NT2/D1 (cell line): ENCODE data around the gene MEST.

Source experiments
- SUZ12 ChIP-seq: IDR thresholded peaks from 2 replicates; pipeline ENCODE4 v1.6.1; 2011; ENCODE audit not compliant: insufficient read length, insufficient read depth; ENCODE audit errors: extremely low read depth
- YY1 ChIP-seq: IDR thresholded peaks from 2 replicates; pipeline ENCODE4 v1.6.1; 2011; ENCODE audit not compliant: insufficient read length, insufficient read depth
- ZNF274 ChIP-seq: IDR thresholded peaks from 2 replicates; pipeline ENCODE4 v1.6.1; 2011; ENCODE audit warnings: mild to moderate bottlenecking, low read depth, low read length

DNA sequence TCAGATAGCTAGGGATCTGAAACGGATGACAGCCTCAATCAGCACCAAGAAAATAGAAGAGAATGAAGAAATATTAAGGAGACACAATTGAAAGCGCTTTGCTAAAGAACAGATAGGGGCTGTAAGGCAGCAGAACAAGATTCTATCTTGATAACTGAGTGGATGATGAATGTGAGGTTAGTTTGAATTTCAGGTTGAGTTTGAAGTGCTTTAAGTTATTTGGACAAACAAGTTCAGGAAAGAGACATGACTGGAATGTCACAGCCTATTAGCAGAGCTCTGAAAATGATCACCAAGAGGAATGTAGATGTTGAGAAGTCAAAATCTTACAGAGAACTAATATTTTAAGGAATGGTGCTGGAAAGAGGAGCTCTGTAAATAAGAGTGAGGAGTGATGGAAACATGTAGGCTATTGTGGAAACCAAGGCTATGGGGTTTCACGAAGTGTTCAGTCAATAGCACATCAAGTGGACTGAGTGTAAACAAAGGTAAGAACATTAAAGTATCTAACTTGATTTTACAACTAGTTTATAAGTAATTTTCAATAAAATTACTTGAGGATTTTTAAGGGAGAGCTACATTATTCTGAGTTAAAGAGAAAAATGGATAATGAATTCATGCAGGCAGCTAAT, 61.6 kb downstream of the MEST start:
- no peak for TF ChIP-seq ZNF274
- no peak for TF ChIP-seq YY1
- no peak for TF ChIP-seq SUZ12
